SH-SY5Y (cell line): Measurements from ENCODE around the gene ADRA1B.

Source experiments
- GATA2 ChIP-seq: IDR thresholded peaks from 2 replicates; pipeline ENCODE4 v1.6.1; 2011; ENCODE audit warnings: mild to moderate bottlenecking, low read depth, low read length
- GATA3 ChIP-seq: IDR thresholded peaks from 2 replicates; pipeline ENCODE4 v1.6.1; 2011; ENCODE audit warnings: low read depth, mild to moderate bottlenecking, low read length, moderate library complexity

- TF ChIP-seq GATA2 (no peak), GATA3 (no peak)
Measured at GRCh38 chr5:159969966-159970365, 53.7 kb downstream of the ADRA1B start.
